HT-29 (cell line): ENCODE results near the gene GABRQ. TPM values are rescaled to one million over a fixed set of nuclear protein-coding genes. Genes with fewer than 3 reads are reported as not detected.
"Not testable (repeated sequence)": the region's sequence is repeated elsewhere in the genome, so short reads cannot be mapped to it uniquely, and the experiment has no call there.

Source experiments
- DNase-seq: peaks from one replicate; pipeline ENCODE4 v3.0.0-alpha.2; 2015; ENCODE audit warnings: low spot score
- total RNA-seq: library from RNA; depleted of rRNA; stranded (reverse); fragments of >200 nt; shearing (Covaris generic); gene quantifications from 2 replicates; pipeline ENCODE4 v1.2.3, GENCODE V29; 2014; rRNA removed

GABRQ gene
- total RNA-seq, 1 experiment from 2014 or later, result not detected

DNA sequence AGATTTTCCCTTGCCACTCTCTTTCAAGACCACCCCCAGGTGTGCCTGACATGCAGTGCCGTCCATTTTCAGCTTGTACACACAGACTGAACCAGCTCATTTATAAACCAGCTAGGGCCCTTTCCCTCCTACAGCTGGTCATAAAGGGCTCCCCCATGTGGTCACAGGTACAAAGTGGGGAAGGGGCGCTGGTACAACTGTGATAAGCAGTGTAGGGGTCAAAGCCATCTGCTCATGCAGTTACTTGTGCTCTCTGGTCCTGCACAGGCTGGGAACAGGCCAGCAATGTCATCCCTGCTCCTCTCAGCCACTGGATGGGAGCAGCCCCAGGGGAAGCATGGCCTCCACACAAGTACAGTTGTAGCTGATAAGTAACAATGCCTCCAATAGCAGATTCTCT is 20.6 kb downstream of the GABRQ start:
- DNase-seq, result no peak

DNA sequence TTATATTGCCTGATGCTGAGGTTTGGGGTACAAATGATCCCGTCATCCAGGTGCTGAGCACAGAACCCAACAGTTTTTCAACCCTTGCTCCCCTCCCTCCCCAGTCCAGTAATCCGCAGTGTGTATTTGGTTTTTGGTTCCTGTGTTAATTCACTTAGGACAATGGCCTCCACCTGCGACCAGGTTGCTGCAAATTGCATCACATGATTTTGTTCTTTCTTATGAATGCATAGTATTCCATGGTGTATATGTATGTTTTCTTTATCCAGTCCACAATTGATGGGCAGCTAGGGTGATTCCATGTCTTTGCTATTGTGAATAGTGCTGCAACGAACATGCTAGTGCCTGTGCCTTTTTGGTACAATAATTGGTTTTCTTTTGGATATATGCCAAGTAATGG is 25.4 kb downstream of the GABRQ start:
- DNase-seq, result no peak

DNA sequence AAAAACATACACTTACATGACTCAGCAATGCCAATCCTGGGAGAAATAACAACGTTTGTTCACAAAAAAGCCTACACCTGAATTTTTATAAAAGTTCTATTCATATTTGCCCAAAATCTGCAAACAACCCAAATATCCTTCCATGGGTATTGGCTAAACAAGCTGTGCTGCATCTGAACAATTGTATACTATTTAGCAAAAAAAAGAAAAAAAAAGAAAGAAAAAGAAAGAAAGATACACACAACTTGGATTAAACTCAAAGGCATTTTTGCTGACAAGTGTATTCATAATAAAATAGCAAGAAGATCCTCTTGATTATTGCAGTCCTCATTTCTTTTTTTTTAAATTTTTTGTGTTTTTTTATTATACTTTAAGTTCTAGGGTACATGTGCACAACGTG is 36.4 kb downstream of the GABRQ start:
- no peak for DNase-seq

DNA sequence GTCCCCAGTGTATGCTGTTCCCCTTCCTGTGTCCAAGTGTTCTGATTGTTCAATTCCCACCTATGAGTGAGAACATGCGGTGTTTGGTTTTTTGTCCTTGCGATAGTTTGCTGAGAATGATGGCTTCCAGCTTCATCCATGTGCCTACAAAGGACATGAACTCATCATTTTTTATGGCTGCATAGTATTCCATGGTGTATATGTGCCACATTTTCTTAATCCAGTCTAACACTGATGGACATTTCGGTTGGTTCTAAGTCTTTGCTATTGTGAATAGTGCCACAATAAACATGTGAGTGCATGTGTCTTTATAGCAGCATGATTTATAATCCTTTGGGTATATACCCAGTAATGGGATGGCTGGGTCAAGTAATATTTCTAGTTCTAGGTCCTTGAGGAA is 37.0 kb downstream of the GABRQ start:
- DNase-seq, result not testable (repeated sequence)

DNA sequence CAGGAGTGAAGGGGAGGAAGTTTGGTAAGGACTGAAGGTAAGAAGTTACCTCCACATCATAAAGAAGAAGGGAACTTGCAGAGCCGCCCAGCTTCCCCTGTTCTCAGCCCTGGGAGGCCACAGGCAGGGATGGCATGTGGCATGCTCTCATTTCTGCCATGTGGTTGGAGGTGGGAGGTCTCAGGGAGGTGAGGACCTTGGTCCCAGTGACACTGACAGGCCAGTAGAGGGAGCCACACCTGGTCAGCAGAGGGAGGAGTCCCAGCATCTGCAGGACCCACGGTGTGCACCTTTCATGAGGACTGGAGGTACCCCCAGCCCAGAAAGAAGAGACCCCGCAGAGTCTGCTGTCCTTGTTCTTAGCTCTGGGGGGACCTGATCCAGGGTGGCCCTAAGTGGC is 43.3 kb downstream of the GABRQ start:
- not testable (repeated sequence) for DNase-seq

DNA sequence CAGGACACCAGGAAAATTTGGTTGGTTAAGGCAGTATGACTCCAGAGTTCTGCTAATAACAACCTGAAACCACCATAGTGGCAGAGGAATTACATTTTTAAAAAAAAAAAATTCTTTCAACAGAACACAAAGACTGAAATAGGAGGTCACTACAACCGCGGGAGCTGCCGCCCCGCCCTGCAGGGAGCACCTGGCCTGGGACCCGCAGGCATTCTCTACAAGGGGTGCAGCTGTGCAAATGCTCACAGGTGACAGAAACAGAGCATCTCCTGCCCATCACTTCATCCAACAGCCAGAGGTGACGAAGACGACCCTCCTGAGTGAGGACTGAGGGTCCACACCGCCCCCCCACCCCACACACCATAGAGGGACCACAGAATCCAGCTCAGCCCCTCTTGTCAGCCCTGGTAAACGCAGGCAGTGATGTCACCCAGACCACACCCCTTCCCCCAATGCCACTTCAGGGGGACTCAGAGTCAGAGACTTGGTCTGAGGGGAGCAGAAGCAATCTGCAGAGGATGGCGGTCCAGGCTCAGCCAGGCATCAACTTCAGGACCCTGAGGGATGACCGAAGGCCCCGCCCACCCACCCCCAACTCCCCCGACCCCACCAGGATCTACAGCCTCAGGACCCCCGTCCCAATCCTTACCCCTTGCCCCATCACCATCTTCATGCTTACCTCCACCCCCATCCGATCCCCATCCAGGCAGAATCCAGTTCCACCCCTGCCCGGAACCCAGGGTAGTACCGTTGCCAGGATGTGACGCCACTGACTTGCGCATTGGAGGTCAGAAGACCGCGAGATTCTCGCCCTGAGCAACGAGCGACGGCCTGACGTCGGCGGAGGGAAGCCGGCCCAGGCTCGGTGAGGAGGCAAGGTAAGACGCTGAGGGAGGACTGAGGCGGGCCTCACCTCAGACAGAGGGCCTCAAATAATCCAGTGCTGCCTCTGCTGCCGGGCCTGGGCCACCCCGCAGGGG is 60.5 kb downstream of the GABRQ start, which contains the start of gene MAGEA3:
TSS of gene MAGEA3 (plus strand) at position 843 of the 980 bp plus-strand sequence. CDS start 2,039 bp downstream, outside the sequence.
- not testable (repeated sequence) for DNase-seq

DNA sequence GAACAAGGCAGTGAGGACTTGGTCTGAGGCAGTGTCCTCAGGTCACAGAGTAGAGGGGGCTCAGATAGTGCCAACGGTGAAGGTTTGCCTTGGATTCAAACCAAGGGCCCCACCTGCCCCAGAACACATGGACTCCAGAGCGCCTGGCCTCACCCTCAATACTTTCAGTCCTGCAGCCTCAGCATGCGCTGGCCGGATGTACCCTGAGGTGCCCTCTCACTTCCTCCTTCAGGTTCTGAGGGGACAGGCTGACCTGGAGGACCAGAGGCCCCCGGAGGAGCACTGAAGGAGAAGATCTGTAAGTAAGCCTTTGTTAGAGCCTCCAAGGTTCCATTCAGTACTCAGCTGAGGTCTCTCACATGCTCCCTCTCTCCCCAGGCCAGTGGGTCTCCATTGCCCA is 62.7 kb downstream of the GABRQ start:
- not testable (repeated sequence) for DNase-seq

DNA sequence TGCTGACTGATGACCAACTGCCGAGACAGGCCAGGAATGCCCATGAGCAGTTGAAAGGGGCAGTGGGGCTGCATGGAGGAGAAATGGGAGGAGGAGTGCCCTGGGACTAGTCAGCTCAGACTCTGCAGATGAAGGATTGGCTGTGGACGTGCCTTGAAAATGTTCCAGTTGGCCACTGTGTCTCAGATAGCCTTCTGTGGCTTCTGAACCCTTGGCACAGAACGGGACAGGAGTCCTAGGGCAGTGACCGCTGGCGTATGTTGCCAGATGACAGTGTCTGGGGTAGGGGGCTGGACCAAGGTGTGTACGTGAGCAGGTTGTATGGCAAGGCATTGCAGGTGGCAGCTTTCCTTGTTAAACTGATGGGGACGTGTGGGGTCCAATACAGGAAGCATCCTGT is 68.8 kb downstream of the GABRQ start:
- DNase-seq, result not testable (repeated sequence)

Other genes with a start within 250 kb of the GABRQ start
- 0.03 TPM in 1 of 2 replicates, not detected in the other for gene GABRA3, start 186.6 kb upstream of the GABRQ start, total RNA-seq
- gene MAGEA3, start 60.9 kb downstream of the GABRQ start, total RNA-seq, result 9.1 and 10.0 TPM in 2 replicates
- not detected in 2 replicates for gene CSAG2, start 71.4 kb downstream of the GABRQ start, total RNA-seq
- 0.21 TPM in 1 of 2 replicates, not detected in the other for gene MAGEA2B, start 76.7 kb downstream of the GABRQ start, total RNA-seq
- 1.1 and 5.7 TPM in 2 replicates for gene CSAG1, start 95.8 kb downstream of the GABRQ start, total RNA-seq
- gene MAGEA12, start 95.9 kb downstream of the GABRQ start, total RNA-seq, result 6.2 and 6.8 TPM in 2 replicates
- gene MAGEA2, start 115.9 kb downstream of the GABRQ start, total RNA-seq, result 0.94 TPM in 1 of 2 replicates, not detected in the other
- gene CSAG3, start 121.3 kb downstream of the GABRQ start, total RNA-seq, result not detected in 2 replicates
- gene MAGEA6, start 131.8 kb downstream of the GABRQ start, total RNA-seq, result 3.2 and 8.3 TPM in 2 replicates
- gene CETN2, start 192.9 kb downstream of the GABRQ start, total RNA-seq, result 21.9 and 29.2 TPM in 2 replicates
- 52.6 and 56.7 TPM in 2 replicates for gene NSDHL, start 193.2 kb downstream of the GABRQ start, total RNA-seq